Erythroblast (primary cell): ENCODE measurements around the gene PCBP3.
"Not testable (repeated sequence)": the region's sequence is repeated elsewhere in the genome, so short reads cannot be mapped to it uniquely, and the experiment has no call there.

Experiments used
- DNase-seq, 2 experiments: peaks; one replicate each; lab custom pipeline; 2025; lab: John Stamatoyannopoulos, UW
- GATA1 ChIP-seq: IDR thresholded peaks from 2 replicates; pipeline ENCODE4 v1.6.1; 2011; ENCODE audit warnings: low read depth, mild to moderate bottlenecking, control low read depth, low read length, moderate library complexity
- POLR2A ChIP-seq: IDR thresholded peaks from 2 replicates; pipeline ENCODE4 v1.6.1; 2011; ENCODE audit warnings: mild to moderate bottlenecking, low read length

Gene PCBP3

DNA sequence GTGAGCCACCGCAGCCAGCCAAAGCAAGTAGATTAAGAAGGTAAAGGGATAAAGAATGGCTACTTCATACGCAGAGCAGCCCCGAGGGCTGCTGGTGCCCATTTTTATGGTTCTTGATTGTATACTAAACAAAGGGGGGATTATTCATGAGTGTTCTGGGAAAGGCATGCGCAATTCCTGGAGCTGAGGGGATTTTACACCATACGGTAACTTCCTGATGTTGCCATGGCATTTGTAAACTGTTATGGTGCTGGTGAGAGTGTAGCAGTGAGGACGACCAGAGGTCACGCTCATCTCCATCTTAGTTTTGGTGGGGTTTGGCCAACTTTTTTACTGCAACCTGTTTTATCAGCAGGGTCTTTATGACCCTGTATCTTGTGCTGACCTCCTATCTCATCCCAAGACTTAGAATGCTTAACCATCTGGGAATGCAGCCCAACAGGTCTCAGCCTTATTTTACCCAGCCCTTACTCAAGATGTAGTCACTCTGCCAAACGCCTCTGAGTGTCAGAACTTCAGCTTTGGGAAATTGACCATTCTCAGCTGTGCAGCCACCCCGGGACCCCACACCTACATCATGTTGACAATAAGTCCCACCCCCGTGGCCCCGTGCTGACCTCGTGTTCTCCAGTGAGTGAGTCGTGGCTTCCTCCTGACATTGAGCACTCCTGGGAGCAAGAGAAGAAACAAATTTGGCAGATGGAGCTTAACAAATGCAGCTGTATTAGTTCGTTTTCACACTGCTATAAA, 188.6 kb downstream of the PCBP3 start:
- DNase-seq, result no peak
- TF ChIP-seq POLR2A (no peak), GATA1 (no peak)

DNA sequence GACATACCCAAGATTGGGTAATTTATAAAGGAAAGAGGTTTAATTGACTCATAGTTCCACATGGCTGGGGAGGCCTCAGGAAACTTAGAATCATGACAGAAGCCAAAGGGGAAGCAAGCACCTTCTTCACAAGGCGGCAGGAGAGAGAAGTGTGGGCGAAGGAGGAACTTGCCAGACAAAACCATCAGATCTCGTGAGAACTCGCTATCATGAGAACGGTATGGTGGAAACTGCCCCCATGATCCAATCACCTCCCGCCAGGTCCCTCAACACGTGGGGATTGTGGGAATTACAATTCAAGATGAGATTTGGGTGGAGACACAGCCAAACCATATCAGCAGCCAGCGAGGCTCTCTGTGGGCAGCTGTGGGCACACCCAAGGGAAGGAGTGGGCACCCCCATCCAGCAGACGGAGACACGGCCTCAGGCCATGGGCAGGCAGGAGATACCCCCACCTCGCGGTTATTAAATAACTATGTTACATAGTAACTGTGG, 189.3 kb downstream of the PCBP3 start:
- DNase-seq, result not testable (repeated sequence)

DNA sequence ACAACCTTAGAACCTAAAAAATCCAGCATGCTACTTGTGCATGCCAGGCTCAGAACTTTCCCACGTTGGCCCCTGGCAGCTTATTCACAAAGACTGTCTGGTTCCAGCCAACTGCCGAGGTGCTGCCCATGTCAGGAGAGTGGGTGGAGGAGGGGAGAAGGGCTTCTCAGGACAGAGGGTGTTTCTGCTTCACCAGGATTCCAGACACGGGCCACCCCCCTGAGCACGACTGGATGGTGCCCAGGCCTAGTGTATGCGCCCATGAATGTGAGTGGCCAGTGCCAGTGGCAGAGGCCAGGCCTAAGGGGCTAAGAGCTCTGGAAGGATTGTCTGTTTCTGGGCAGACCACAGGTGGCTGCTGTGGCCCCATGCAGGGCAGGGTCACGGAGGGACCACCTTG, 189.9 kb downstream of the PCBP3 start:
- TF ChIP-seq GATA1 (no peak), POLR2A (no peak)
- no peak for DNase-seq

- no peak for DNase-seq
- TF ChIP-seq POLR2A, result no peak
- no peak for TF ChIP-seq GATA1
Measured at GRCh38 chr21:45834026-45834715, 190.6 kb downstream of the PCBP3 start.

GRCh38 chr21:45834821-45835293, 191.3 kb downstream of the PCBP3 start:
- TF ChIP-seq POLR2A (no peak), GATA1 (no peak)
- DNase-seq, result no peak

- no peak for TF ChIP-seq POLR2A
- no peak for TF ChIP-seq GATA1
Measured at GRCh38 chr21:45835301-45836267, 192.1 kb downstream of the PCBP3 start.

DNA sequence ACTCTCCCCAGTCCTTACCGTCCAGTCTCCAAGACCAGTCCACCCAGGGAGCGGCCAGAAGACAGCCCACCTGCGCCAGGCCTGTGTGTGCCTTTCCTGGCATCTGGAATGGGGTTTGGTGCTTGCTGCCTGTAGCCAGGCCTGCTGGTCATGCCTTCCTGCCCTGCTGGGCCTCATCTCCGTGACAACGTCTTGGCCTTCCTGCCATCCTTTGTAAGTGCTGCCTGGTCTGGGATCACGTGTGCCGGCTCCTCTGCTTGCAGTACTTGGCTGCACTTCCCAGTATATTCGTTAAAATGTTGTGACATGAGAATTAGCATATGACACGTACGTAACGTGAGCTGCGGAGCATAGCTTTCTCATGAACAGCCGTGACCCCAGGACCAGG, 192.7 kb downstream of the PCBP3 start:
- TF ChIP-seq POLR2A, result no peak
- no peak for TF ChIP-seq GATA1
- no peak for DNase-seq

More at GRCh38 chr21:45835301-45836267, 192.1 kb downstream of the PCBP3 start:
- DNase-seq, result no peak

GRCh38 chr21:45836694-45837670, 193.5 kb downstream of the PCBP3 start:
- TF ChIP-seq GATA1, result no peak
- no peak for TF ChIP-seq POLR2A

GRCh38 chr21:45837936-45838335, 194.4 kb downstream of the PCBP3 start:
- TF ChIP-seq POLR2A (no peak), GATA1 (no peak)
- no peak for DNase-seq

More at GRCh38 chr21:45836694-45837670, 193.5 kb downstream of the PCBP3 start:
- no peak for DNase-seq

GRCh38 chr21:45838634-45839033, 195.1 kb downstream of the PCBP3 start:
- no peak for TF ChIP-seq GATA1
- no peak for TF ChIP-seq POLR2A
- no peak for DNase-seq

DNA sequence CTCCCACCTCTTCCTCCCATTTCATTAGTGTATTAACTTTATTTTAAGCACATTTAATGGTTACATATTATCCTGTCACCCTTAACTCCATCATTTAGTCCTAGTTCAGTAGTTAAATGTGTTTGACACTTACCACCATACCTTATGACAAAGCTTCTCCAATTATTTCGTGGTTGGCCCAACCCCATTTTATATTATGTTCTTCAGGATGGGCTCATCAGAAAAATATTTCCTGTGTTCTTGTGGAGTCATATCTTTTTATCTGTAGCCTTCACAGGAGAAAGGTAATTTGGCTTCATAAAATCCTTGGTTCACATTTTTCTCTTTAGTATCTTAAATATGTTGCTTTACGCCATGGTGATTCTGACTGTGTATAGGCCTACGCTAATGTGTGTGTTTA, 195.7 kb downstream of the PCBP3 start:
- DNase-seq, result no peak
- TF ChIP-seq POLR2A (no peak), GATA1 (no peak)

DNA sequence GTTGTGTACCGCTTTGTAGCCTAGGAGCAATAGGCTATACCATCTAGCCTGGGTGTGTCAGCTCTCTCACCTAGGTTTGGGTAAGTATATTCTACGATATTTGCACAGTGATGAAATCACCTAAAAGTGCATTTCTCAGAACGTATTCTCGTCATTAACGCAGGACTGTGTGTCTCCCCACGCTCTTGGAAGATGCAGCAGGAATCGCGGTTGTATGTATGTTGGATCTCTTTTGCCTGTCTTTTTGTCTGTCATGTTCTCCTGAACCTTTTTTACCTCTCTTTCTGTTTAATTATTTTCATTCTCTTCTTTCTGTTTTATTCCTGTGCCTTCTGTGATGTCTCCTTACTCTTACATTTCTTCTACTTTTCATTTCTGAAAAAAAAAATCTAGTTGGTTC, 197.5 kb downstream of the PCBP3 start:
- no peak for DNase-seq
- TF ChIP-seq GATA1 (no peak), POLR2A (no peak)
